ENCODE results near the gene PDZD7.

DNA sequence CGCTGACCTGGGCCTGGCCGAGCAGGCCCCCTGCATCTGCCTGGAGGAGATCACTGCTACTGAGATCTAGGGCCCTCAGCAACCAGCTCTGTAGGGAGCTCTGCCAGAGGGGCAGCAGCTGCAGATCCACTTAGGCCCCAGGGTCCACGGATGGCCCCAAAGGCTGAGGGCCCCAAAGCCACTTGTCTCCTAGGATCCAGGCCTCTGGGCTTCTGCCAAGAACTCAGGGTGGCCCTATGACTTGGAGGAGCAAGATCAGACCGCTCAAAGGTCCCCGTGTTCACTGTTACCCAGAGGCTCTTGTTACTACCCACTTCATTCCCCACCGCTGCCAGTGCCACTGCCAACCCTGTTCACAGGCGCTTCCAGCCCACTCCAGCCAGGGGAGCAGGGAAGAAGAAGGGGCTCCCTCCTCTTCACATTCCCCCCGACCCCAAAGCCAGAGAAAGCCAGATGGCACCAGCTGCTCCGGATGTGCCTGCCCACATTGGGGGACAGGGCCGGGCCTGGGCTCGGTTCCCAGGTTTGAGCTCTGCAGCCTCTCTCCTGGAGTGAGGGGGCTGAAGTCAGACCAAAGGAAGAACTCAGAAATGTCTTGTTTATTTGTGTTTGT is 23.7 kb downstream of the PDZD7 start:
- TF ChIP-seq, protein P1, sequence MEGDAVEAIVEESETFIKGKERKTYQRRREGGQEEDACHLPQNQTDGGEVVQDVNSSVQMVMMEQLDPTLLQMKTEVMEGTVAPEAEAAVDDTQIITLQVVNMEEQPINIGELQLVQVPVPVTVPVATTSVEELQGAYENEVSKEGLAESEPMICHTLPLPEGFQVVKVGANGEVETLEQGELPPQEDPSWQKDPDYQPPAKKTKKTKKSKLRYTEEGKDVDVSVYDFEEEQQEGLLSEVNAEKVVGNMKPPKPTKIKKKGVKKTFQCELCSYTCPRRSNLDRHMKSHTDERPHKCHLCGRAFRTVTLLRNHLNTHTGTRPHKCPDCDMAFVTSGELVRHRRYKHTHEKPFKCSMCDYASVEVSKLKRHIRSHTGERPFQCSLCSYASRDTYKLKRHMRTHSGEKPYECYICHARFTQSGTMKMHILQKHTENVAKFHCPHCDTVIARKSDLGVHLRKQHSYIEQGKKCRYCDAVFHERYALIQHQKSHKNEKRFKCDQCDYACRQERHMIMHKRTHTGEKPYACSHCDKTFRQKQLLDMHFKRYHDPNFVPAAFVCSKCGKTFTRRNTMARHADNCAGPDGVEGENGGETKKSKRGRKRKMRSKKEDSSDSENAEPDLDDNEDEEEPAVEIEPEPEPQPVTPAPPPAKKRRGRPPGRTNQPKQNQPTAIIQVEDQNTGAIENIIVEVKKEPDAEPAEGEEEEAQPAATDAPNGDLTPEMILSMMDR (IDR thresholded peaks at IDR 0.05 in 2 of 3, conservative IDR thresholded peaks at IDR 0.05 in 1 of 3; ENCODE audit: borderline replicate concordance in 1 of 3, insufficient read depth in 1 of 3, low read depth in 2 of 3, low read length in 2 of 3), result no peak
- TF ChIP-seq POLR2A (IDR thresholded peaks at IDR 0.05; ENCODE audit: borderline replicate concordance, extremely low read depth, insufficient read depth, insufficient read length), result no peak
- TF ChIP-seq CBX3 (IDR thresholded peaks at IDR 0.05; ENCODE audit: low read depth), result no peak
- no peak for TF ChIP-seq POLR2AphosphoS5 (IDR thresholded peaks at IDR 0.05; ENCODE audit: low read depth, low read length)
